Mammary epithelial cell (primary cell): ENCODE measurements around the gene TICRR.

Experiments
- CTCF ChIP-seq, 2 donors: IDR thresholded peaks in 1 of 2; conservative IDR thresholded peaks in 1 of 2; 2 replicates each; pipeline ENCODE4 v1.5.1; 2011 to 2012; ENCODE audit warnings: inconsistent platforms in 2 of 2, low read length in 2 of 2, mild to moderate bottlenecking in 2 of 2, control low read depth in 1 of 2, low read depth in 1 of 2; ENCODE audit not compliant: insufficient read depth in 1 of 2; ENCODE audit errors: extremely low read depth in 1 of 2
- EZH2 ChIP-seq: IDR thresholded peaks from 2 replicates; pipeline ENCODE4 v1.6.1; 2012; ENCODE audit warnings: low read length, inconsistent platforms, borderline replicate concordance

- TF ChIP-seq CTCF (conservative IDR thresholded peaks at IDR 0.05 in 1 of 2, IDR thresholded peaks at IDR 0.05 in 1 of 2; ENCODE audit: extremely low read depth in 1 of 2, insufficient read depth in 1 of 2, low read depth in 1 of 2, low read length in 2 of 2) (no peak), EZH2 (no peak)
Measured at GRCh38 chr15:89526181-89526580, 49.1 kb upstream of the TICRR start.
